GM18511 (cell line): ENCODE measurements around the gene TSPAN2.

Source experiments
- ATAC-seq: cut with Tn5 transposase; IDR thresholded peaks from one replicate; pipeline ENCODE4 v1.9.1; 2021; ENCODE audit warnings: mild to moderate bottlenecking, moderate library complexity; ENCODE audit not compliant: unreplicated experiment

Gene TSPAN2

DNA sequence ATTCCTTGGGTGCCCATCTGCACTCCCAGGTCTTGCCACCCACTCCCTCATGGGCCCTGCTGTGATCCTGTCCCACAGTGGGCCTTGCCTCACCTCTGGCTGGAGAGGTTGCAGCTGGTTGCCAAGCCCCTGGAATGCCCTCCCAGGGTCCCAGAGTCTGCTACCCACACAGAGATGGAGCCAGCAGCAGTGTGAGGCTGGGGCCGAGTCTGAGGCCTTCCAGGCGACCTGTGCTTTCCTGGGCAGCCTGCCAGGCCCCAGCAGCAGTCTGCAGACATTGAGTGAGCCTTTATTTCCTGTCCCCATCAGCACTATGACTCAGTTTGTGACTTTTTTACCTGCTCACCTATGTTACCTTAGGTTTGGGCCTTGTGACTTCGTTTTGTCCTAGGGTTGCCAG is 25.0 kb upstream of the TSPAN2 start:
- ATAC-seq = no peak

- no peak for ATAC-seq
Measured at GRCh38 chr1:115113766-115114165, 24.5 kb upstream of the TSPAN2 start.

GRCh38 chr1:115112496-115113375 is 23.4 kb upstream of the TSPAN2 start:
- no peak for ATAC-seq

DNA sequence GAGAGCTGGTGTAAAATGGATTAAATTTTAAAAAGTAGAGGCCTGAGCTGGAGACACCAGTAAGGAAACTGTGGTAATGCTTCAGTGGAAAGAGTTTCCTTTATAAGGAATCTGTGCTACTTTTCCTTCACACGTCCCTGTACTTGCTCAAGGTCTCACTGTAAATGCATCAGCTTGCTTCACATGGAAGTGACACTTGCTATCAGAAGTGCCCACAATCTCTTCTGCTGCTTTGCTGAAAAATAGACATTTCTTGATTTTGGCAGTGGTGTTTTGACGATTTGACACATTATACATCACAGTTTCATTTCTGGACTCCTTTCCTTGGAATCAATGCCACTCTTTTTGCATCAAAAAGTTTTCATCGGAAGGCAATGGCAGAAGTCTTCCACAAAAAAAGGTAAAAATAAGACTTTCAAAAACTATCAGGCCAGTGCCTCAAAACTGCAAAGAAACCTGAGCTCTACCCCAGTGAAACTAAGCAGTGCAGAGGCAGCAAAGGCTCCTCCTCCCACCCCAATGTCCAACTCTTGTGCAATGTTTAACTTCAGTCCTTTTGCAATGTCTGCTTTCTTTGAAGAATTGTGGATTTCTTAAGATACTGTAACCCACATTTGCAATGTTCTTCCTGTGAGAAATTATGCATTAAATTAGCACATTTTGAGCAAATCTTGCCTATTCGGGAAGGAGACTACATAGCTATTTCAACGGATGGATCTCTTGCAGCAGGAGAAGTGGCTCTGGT is 18.4 kb upstream of the TSPAN2 start:
- ATAC-seq = no peak

- no peak for ATAC-seq
Measured at GRCh38 chr1:115105831-115106230, 16.5 kb upstream of the TSPAN2 start.

GRCh38 chr1:115099693-115100050 is 10.4 kb upstream of the TSPAN2 start:
- ATAC-seq = no peak

DNA sequence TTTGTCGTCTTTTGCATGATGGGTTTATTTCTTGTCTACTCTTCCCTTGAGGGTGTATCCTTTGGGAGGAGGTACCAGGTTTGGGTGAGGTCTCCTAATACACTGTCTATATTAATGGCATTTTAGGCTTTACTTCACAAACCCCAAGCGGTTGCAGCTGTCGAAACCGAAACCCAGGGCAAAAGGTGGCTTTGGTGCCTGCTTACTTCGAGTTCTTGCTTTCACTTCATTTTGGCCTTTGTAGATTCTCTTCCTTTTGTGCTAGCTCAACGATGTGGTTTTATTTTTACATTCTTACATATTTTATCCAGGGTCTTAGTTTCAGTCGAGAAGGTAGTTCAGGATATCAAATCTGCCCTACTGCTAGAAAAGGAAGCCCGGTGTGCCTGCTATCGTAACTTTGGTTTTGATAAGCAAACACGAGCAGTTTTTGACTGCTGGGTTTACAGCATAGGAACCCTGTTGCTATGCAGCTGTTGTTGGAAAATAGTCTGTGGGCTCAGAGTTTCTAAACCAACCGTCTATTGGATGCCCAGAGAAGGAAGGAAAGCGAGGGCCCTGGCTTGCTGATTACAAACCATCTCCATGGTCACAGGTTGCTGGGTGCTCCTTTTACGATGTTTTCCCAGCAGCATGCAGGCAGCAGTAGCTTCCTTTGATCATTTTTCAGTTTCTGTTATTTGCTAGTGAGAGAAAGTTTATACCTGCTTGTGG is 9.8 kb upstream of the TSPAN2 start:
- peak; percentile 93 for ATAC-seq

GRCh38 chr1:115092175-115092574 is 2.9 kb upstream of the TSPAN2 start:
- no peak for ATAC-seq

DNA sequence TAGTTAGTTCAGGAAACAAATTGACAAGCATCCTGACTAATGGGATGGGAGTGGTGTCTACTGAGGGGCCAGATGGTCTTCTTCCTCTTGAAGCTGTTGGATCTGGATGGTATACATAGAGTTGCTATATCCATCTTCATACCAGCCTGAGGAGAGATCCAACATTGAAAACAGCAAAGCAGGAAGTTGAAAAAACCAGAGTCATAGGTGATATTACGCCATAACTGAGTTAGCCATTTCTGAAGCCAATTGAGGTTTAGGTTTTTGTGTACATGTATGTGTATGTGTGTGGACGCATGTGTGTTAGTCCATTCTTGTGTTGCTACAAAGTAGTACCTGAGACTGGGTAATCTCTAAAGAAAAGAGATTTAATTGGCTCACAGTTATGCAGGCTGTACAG is 2.3 kb upstream of the TSPAN2 start:
- ATAC-seq = no peak

DNA sequence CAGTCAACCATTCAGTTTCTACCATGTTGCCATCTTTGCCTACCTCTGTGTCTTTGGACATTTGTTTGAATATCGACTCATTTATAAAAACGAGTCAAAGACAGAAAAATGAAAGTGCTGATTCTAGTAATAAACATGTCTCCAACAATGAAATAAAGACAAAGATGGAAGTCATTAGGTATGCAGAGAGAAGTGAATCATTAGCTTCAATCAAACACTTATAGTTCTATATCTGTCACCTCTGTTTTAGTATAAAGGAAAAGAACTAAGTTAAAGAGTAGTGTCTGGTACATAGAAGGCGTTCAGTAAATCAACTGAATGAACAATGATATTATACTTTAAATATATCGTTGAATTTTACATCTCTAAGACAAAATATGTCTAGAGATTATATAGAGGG is 1.7 kb upstream of the TSPAN2 start:
- ATAC-seq = no peak

DNA sequence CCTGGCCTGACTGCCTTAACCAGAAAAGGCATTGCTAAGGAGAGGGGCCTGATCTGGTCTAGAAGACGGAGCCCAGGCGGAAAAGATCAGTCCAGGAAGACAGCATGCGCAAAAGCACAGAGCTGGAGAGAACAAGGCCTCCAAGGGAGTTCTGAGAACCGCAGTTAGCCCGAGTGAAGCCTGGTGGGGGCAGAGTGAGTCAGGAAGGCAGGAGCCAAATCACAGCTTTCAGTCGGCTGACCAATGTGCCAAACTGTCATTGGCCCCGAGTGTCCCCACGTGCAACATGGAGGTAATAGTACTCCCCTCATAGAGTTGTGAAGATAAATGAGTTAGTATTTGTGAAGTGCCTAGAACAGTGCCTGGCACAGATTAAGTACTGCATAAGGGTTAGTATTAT is 1.2 kb upstream of the TSPAN2 start:
- no peak for ATAC-seq

- no peak for ATAC-seq
Measured at GRCh38 chr1:115090186-115090490, 835 bp upstream of the TSPAN2 start.

DNA sequence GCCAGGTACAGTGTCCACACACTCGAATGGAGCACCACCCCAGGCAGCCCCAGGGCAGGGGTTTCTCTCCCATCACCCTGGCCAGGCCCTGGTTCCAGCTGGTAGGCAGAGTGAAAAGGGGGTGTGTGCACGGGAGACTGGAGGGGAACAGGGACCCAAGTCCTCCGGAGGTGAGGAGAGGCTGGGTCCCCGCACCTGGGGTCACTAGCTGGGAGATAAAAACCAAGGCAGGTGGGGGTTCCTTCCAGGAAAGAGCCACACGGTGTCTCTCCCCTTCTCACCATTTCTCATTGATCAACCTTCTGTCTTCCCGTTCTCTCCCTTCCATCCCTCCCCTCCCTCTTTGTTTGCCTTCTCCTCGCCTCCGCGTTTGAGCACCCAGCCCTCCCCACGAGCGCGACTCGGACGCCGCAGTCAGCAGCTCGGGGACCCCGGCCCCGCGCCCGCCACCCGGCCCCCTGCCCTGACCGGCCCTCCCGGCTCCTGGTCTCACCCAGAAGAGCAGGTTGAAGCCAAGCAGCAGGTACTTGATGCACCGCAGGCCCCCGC is 358 bp downstream of the TSPAN2 start:
- no peak for ATAC-seq

DNA sequence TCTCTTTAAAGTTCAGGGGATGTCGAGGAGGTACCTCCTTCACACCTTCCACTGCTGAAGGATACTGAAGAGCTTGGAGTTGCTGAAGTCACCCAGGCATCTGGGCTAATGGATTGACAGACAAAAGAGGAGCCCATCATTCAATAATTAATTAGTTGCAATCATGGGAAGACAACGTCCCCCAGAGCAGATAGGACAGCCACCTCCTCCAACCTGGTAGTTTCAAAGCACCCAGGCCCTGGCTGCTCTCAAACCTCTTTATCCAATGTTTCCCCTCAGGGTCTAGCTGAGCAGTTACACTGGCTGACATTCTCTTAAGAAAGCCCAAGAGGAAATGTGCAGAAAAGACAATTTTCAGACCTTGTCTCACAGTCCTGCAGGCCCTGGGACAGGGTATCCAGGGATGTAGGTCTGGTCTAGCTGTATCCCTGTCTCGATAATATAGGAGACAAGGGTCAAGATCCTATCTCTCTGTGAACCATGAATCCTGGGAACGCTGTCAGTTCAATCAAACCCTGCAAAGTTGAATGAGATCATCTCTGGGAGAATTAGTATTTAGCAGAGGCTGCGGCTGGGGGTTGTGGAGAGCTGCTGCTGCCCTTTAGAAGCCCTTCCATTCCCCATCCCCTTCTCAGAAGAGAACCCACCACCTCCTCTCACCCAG is 1.1 kb downstream of the TSPAN2 start:
- no peak for ATAC-seq

GRCh38 chr1:115086176-115086830 is 3.0 kb downstream of the TSPAN2 start:
- ATAC-seq = no peak

DNA sequence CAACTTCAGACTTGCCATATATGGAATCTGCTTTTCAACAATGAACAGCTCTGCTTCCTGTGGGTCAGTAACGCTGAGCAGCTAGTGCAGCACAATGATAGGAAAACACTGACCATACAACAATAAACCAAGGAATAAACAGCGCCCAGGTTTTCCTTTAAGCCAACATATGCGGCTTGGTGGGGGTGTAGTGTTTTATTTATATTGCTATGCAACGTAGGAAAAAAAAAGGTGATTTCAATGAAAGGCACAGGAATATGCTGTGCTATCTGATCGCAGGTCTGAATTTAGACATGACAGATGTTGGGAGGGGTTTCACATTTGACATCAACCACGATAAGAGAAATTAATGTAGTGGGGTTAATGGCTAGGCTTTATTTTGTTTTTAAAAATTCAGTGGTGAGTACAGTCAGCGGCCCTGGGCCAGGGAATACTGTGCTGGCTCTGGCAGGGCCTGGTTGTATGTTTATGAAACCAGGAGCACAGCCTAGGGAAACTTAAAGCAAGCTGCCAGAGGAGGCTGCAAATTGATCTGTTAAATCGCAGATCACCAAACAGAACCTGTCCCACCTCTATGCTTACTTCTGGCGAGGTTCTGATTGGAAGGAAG is 4.3 kb downstream of the TSPAN2 start:
- no peak for ATAC-seq

- no peak for ATAC-seq
Measured at GRCh38 chr1:115082949-115083348, 6.4 kb downstream of the TSPAN2 start.

GRCh38 chr1:115078708-115079107 is 10.6 kb downstream of the TSPAN2 start:
- no peak for ATAC-seq

GRCh38 chr1:115077984-115078330 is 11.3 kb downstream of the TSPAN2 start:
- no peak for ATAC-seq

DNA sequence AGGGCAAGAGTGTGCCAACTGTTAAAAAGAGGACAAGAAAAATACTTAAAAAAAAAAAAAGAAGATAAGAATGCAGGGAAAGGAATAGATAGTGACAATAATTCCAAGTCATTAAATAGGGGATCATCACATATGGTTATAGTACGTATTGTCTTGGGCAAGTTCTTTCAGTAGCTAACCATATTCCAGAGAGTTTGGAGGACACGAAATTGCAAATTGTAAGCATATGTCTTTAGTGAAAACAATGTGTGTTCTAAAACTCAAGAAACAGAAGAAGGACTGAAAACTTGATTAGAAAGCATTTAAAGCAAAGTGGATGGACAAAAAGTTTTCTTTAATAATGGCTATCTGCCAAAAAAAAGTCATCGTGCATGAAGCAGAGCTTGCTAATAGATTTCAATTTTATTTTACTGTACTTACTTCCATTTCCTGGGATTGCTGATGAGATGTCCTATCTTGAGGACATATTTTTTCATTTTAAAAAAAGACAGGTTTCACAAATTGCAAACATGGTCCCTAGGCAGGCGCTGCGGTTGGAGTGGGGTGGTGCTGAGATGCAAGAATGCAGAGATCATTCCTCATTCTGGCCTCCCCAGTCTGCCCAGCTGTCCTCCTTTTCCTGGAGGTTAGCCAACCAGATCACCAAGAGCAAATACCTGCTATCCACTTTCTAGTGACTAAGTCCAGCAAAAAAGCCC is 11.9 kb downstream of the TSPAN2 start:
- ATAC-seq = no peak
